ENCODE measurements around the gene B4GALT4.
A peak's percentile ranks its signal among the peaks of the same experiment; 100 is the strongest.
"Not testable (repeated sequence)": the region's sequence is repeated elsewhere in the genome, so short reads cannot be mapped to it uniquely, and the experiment has no call there.

Gene B4GALT4

GRCh38 chr3:119194237-119195150 lies 46.2 kb downstream of the B4GALT4 start:
- no peak for DNase-seq

GRCh38 chr3:119191800-119192199 lies 48.9 kb downstream of the B4GALT4 start:
- no peak for DNase-seq

GRCh38 chr3:119187266-119187665 lies 53.4 kb downstream of the B4GALT4 start:
- DNase-seq, result no peak

- DNase-seq, result no peak
Measured at GRCh38 chr3:119184796-119185570, 55.7 kb downstream of the B4GALT4 start.

- DNase-seq, result no peak
Measured at GRCh38 chr3:119184111-119184510, 56.6 kb downstream of the B4GALT4 start.

- DNase-seq, result no peak
Measured at GRCh38 chr3:119181765-119182164, 58.9 kb downstream of the B4GALT4 start.

- peak; percentile 46 for DNase-seq
Measured at GRCh38 chr3:119177321-119177720, 63.4 kb downstream of the B4GALT4 start.

GRCh38 chr3:119176778-119177177 lies 63.9 kb downstream of the B4GALT4 start:
- DNase-seq, result no peak

GRCh38 chr3:119175872-119176756 lies 64.6 kb downstream of the B4GALT4 start:
- no peak for DNase-seq

- DNase-seq, result no peak
Measured at GRCh38 chr3:119173325-119173724, 67.4 kb downstream of the B4GALT4 start, which contains the start of gene UPK1B. Gene UPK1B, plus strand, starts transcription at chr3:119173598. Its CDS starts 13,144 bp downstream, at chr3:119186742.

GRCh38 chr3:119170821-119171220 lies 69.9 kb downstream of the B4GALT4 start:
- DNase-seq, result no peak

- not testable (repeated sequence) for DNase-seq
Measured at GRCh38 chr3:119164745-119165144, 75.9 kb downstream of the B4GALT4 start.

Data from NCI-H1105 treated with DMSO at 0.1 percent for 48 hours (cell line).